Thyroid gland (tissue), 4 donors: ENCODE measurements around the gene ACTR1A.

Source experiments
- POLR2A ChIP-seq, 2 donors: fragments of 450-650 bp; IDR thresholded peaks; one replicate each; pipeline ENCODE4 v1.6.1; 2017; ENCODE audit warnings: antibody characterized with exemption in 2 of 2, mild to moderate bottlenecking in 2 of 2, moderate library complexity in 1 of 2
- TF ChIP-seq, protein P1 (sequence below), 6 experiments: fragments of 200-600 bp in 3 of 6; fragments of 450-650 bp in 3 of 6; sonication (generic) in 3 of 6; IDR thresholded peaks; one replicate each; pipeline ENCODE4 v1.5.1; 2016 to 2019; ENCODE audit warnings: antibody characterized with exemption in 6 of 6, mild to moderate bottlenecking in 2 of 6, inconsistent platforms in 1 of 6, moderate library complexity in 1 of 6

DNA sequence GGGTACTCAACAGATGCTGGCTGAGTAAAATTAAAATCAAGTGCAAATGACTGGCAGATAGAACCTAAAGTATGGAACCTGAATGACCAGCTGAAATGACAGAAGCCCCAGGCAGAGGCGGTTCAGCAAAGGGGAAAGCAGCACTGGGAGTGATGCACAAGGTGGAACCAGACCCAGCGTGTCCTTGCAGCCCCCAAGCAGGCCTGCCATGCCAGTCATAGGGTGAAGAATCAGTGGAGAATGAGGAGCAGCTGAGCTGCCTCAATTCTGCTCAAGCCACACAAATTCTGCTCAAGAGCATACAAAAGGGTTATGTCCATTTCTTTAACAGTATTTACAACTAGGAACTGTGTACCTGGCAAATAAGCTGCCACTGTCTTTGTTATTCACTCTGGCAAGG is 8.7 kb downstream of the ACTR1A start:
- TF ChIP-seq, protein P1, sequence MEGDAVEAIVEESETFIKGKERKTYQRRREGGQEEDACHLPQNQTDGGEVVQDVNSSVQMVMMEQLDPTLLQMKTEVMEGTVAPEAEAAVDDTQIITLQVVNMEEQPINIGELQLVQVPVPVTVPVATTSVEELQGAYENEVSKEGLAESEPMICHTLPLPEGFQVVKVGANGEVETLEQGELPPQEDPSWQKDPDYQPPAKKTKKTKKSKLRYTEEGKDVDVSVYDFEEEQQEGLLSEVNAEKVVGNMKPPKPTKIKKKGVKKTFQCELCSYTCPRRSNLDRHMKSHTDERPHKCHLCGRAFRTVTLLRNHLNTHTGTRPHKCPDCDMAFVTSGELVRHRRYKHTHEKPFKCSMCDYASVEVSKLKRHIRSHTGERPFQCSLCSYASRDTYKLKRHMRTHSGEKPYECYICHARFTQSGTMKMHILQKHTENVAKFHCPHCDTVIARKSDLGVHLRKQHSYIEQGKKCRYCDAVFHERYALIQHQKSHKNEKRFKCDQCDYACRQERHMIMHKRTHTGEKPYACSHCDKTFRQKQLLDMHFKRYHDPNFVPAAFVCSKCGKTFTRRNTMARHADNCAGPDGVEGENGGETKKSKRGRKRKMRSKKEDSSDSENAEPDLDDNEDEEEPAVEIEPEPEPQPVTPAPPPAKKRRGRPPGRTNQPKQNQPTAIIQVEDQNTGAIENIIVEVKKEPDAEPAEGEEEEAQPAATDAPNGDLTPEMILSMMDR (IDR thresholded peaks at IDR 0.05) = no peak
- TF ChIP-seq POLR2A (IDR thresholded peaks at IDR 0.05) = no peak
